Liver (tissue), 9 donors: ENCODE measurements around the gene ADM5. TPM values are rescaled to one million over a fixed set of nuclear protein-coding genes. Genes with fewer than 3 reads are reported as not detected.

Experiments used
- DNase-seq: peaks from one replicate; pipeline ENCODE4 v3.0.0-alpha.2; 2017; ENCODE audit warnings: low spot score
- H3K27ac ChIP-seq, 2 donors: one replicate each; pipeline ENCODE4 v1.7.0; 2013; ENCODE audit warnings: inconsistent platforms in 2 of 2, low read length in 2 of 2, control low read depth in 1 of 2, low read depth in 1 of 2, mild to moderate bottlenecking in 1 of 2
- H3K27me3 ChIP-seq, 4 donors: one replicate each; pipeline versions ENCODE4 v1.6.1 to v1.7.0; 2013; ENCODE audit warnings: low read length in 3 of 4, inconsistent platforms in 1 of 4, mild to moderate bottlenecking in 1 of 4, moderate library complexity in 1 of 4; ENCODE audit not compliant: control insufficient read depth in 4 of 4, insufficient read depth in 4 of 4
- H3K36me3 ChIP-seq, 4 donors: one replicate each; pipeline versions ENCODE4 v1.6.1 to v1.7.0; 2013; ENCODE audit warnings: low read length in 3 of 4, mild to moderate bottlenecking in 3 of 4, low read depth in 1 of 4, moderate library complexity in 1 of 4; ENCODE audit not compliant: control insufficient read depth in 4 of 4, insufficient read depth in 3 of 4
- H3K4me1 ChIP-seq, 4 donors: one replicate each; pipeline versions ENCODE4 v1.6.1 to v1.7.0; 2013; ENCODE audit warnings: low read length in 3 of 4, mild to moderate bottlenecking in 3 of 4, moderate library complexity in 1 of 4; ENCODE audit not compliant: control insufficient read depth in 4 of 4, insufficient read depth in 4 of 4
- H3K4me3 ChIP-seq, 3 donors: one replicate each; pipeline versions ENCODE4 v1.6.1 to v1.7.0; 2013; ENCODE audit warnings: low read length in 3 of 3, control low read depth in 1 of 3, low read depth in 1 of 3, mild to moderate bottlenecking in 1 of 3
- H3K9ac ChIP-seq, 2 donors: one replicate each; pipeline ENCODE4 v1.7.0; 2013; ENCODE audit warnings: low read length in 2 of 2, mild to moderate bottlenecking in 2 of 2, moderate library complexity in 2 of 2, control low read depth in 1 of 2, low read depth in 1 of 2
- H3K9me3 ChIP-seq, 4 donors: one replicate each; pipeline versions ENCODE4 v1.6.1 to v1.7.0; 2013; ENCODE audit warnings: low read length in 3 of 4; ENCODE audit not compliant: control insufficient read depth in 4 of 4
- ATF3 ChIP-seq: IDR thresholded peaks from 2 replicates; pipeline ENCODE4 v1.6.1; 2016; ENCODE audit warnings: antibody characterized with exemption
- CTCF ChIP-seq: fragments of 150-350 bp; IDR thresholded peaks from 2 replicates; pipeline ENCODE4 v1.5.1; 2017; ENCODE audit warnings: improper control_type of control experiment, low read depth, low read length; ENCODE audit not compliant: missing input control
- EGR1 ChIP-seq, 2 donors: IDR thresholded peaks; 2 replicates each; pipeline ENCODE4 v1.6.1; 2016 to 2018; ENCODE audit warnings: antibody characterized with exemption in 2 of 2, low read depth in 2 of 2
- FOXA1 ChIP-seq: IDR thresholded peaks from 2 replicates; pipeline ENCODE4 v1.6.1; 2016; ENCODE audit warnings: antibody characterized with exemption
- FOXA2 ChIP-seq: IDR thresholded peaks from 2 replicates; pipeline ENCODE4 v1.6.1; 2016; ENCODE audit warnings: antibody characterized with exemption
- GABPA ChIP-seq, 2 donors: IDR thresholded peaks in 1 of 2; conservative IDR thresholded peaks in 1 of 2; 2 replicates each; pipeline ENCODE4 v1.6.1; 2016; ENCODE audit warnings: antibody characterized with exemption in 2 of 2, mild to moderate bottlenecking in 1 of 2, moderate library complexity in 1 of 2
- HNF4G ChIP-seq: IDR thresholded peaks from 2 replicates; pipeline ENCODE4 v1.6.1; 2016; ENCODE audit warnings: antibody characterized with exemption
- JUND ChIP-seq, 2 donors: IDR thresholded peaks; 2 replicates each; pipeline ENCODE4 v1.6.1; 2016; ENCODE audit warnings: antibody characterized with exemption in 2 of 2
- MAX ChIP-seq: IDR thresholded peaks from 2 replicates; pipeline ENCODE4 v1.6.1; 2016; ENCODE audit warnings: antibody characterized with exemption
- NR2F2 ChIP-seq: IDR thresholded peaks from 2 replicates; pipeline ENCODE4 v1.6.1; 2016; ENCODE audit warnings: antibody characterized with exemption
- RAD21 ChIP-seq, 2 donors: IDR thresholded peaks; 2 replicates each; pipeline ENCODE4 v1.6.1; 2016; ENCODE audit warnings: antibody characterized with exemption in 2 of 2, mild to moderate bottlenecking in 2 of 2
- REST ChIP-seq: IDR thresholded peaks from 2 replicates; pipeline ENCODE4 v1.6.1; 2016; ENCODE audit warnings: antibody characterized with exemption, mild to moderate bottlenecking
- YY1 ChIP-seq: IDR thresholded peaks from 2 replicates; pipeline ENCODE4 v1.6.1; 2016; ENCODE audit warnings: antibody characterized with exemption, mild to moderate bottlenecking
- ZBTB33 ChIP-seq: IDR thresholded peaks from 2 replicates; pipeline ENCODE4 v1.6.1; 2016; ENCODE audit warnings: antibody characterized with exemption
- WGBS: extraction: QIAGEN DNeasy Blood & Tissue Kit; methylation state at CpG from one replicate; pipeline ENCODE4 v1.1.7; 2013; 5-methylcytosine and 5-hydroxymethylcytosine counted together
- polyA plus RNA-seq, 2 donors: library from polyadenylated mRNA; stranded (reverse) in 1 of 2; unstranded in 1 of 2; fragments of 200-250 nt in 1 of 2; fragments of >200 nt in 1 of 2; fragmentation: Nextera tagmentation in 1 of 2; extraction: Ambion mirVana in 1 of 2; gene quantifications; one replicate each; pipeline versions ENCODE4 v1.2.1 to v1.2.3, GENCODE V29; 2013 to 2015
- total RNA-seq, 2 donors: library from RNA; depleted of rRNA; stranded (reverse); fragments of >200 nt; gene quantifications; one replicate each; pipeline ENCODE4 v1.2.3, GENCODE V29; 2014
- donor health status: healthy.
- donor health status: healthy.
- donor health status: healthy.
- donor health status: healthy.
- donor health status: healthy.

Gene ADM5
- total and polyA plus RNA-seq, 4 donors: 0.11 to 0.84 (median 0.26) TPM

GRCh38 chr19:49645995-49646394 lies 43.4 kb upstream of the ADM5 start:
- H3K27ac ChIP-seq: no peak overlapping the region
- peaks cover 6 to 27% (median 21%) of the 10 kb centered on the region in 4 donors for H3K36me3 ChIP-seq
- H3K9me3 ChIP-seq: no peaks in the 10 kb centered on the region
- DNase-seq: no peak
- WGBS: 92% methylated on average over 13 of the region's 13 CpGs
- H3K27me3 ChIP-seq: no peaks in the 10 kb centered on the region
- no peak overlapping the region for H3K9ac ChIP-seq
- H3K4me3 ChIP-seq: no peak overlapping the region
- TF ChIP-seq ZBTB33 (no peak), MAX (no peak), NR2F2 (no peak), RAD21 (IDR thresholded peaks at IDR 0.05) (no peak), REST (no peak), ATF3 (no peak)
- H3K4me1 ChIP-seq: peaks cover 0 to 22% (median 13%) of the 10 kb centered on the region in 4 donors

GRCh38 chr19:49646586-49646985 lies 42.8 kb upstream of the ADM5 start:
- Histone ChIP-seq H3K9me3 (no peaks in the 10 kb centered on the region), H3K9ac (no peak overlapping the region), H3K27me3 (no peaks in the 10 kb centered on the region), H3K27ac (no peak overlapping the region), H3K36me3 (peaks cover 10 to 31% (median 24%) of the 10 kb centered on the region in 4 donors), H3K4me1 (peaks cover 0 to 20% (median 13%) of the 10 kb centered on the region in 4 donors), H3K4me3 (no peak overlapping the region)
- TF ChIP-seq GABPA (IDR thresholded peaks at IDR 0.05 in 1 of 2, conservative IDR thresholded peaks at IDR 0.05 in 1 of 2): no peak
- no peak for TF ChIP-seq HNF4G
- no peak for TF ChIP-seq MAX
- no peak for TF ChIP-seq ATF3
- no peak for TF ChIP-seq REST
- TF ChIP-seq FOXA2: no peak
- no peak for TF ChIP-seq CTCF
- no peak for TF ChIP-seq YY1
- no peak for TF ChIP-seq RAD21 (IDR thresholded peaks at IDR 0.05)
- no peak for TF ChIP-seq FOXA1
- no peak for TF ChIP-seq EGR1 (IDR thresholded peaks at IDR 0.05; ENCODE audit: low read depth in 2 of 2)
- TF ChIP-seq JUND (IDR thresholded peaks at IDR 0.05): no peak
- no peak for TF ChIP-seq NR2F2
- whole genome bisulfite sequencing: 95% methylated on average over 17 of the region's 17 CpGs
- no peak for DNase-seq
